Inflammatory macrophage treated with lipopolysaccharide for 4 hours (primary cell): ENCODE results near the gene NT5DC1.

ENCODE experiments used
- DNase-seq: peaks from one replicate; pipeline ENCODE4 v3.0.0-alpha.2; 2020

NT5DC1 gene

GRCh38 chr6:116200619-116201249 lies 100.1 kb downstream of the NT5DC1 start:
- no peak for DNase-seq

DNA sequence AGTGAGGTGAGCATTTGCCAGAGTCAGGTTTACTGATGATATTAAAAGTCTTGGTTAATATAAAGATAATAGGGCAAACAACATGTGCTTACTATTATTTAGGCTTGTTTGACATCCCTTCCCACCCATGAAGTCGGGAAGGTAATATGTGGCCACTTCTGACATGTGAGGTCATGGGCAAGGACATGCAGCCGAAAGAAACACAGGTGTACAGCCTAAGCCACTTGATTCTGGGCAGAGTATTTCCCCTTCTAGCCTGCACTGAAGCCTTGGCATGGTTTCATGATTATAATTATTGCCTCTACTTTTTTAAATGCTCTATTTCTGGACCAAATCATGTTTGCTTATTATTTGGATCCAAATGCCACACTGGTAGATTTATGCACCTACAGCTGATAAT lies 100.9 kb downstream of the NT5DC1 start:
- DNase-seq: no peak

- no peak for DNase-seq
Observed at GRCh38 chr6:116205281-116205680, 104.6 kb downstream of the NT5DC1 start.

- DNase-seq: peak; percentile 42
Observed at GRCh38 chr6:116206231-116206903, 105.7 kb downstream of the NT5DC1 start.

DNA sequence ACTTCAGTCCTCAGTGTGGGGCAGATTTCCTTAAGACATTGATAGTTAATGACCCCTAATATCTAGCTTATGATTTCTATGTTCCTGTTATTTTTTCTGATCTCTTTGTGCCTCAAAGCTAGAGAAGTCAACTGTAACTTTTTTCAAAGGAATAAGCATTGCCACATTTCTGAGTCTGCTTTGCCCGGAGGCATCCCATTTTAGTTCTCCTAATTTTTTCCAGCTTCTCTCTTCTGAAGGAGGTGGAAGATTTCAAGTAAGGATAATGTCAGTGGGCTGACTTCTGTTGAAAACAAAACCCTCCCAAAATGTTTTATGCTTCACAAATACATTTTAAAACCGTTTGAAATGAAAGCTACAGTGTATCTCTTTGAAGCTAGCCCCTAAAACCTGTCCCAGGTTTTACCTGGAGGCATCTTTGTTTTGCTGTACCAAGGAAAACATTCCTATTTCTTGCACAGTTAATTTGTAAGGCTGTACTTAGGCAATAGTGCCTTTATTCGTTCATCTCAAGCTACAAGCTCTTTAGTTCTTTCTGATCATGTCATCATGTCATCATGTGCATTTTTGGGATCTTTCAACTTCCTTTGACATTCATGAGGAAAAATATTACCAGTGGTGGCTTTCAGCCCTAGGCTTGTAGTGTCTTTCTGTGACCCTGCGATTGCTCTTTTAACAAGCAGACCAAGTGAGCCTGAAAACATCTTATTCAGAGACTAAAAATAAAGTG lies 107.6 kb downstream of the NT5DC1 start:
- DNase-seq: no peak

DNA sequence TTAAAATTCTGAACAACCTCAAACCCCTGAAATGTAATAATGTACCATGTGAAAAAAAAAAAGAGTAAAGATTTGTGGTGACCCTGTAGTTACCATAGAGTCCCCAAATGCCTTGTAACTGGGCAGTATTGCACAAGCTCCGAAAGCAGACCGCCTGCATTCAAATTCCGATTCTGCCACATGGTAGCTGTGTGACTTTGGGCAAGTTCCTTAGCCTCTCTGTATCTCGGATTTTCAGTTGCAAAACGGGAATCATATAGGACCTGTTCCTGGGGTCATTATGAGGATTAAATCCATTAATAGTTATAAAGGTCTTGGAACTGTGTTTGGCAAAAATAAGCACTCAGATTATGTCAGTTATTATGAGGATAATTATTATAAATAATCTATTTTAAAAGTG lies 109.7 kb downstream of the NT5DC1 start:
- no peak for DNase-seq

DNA sequence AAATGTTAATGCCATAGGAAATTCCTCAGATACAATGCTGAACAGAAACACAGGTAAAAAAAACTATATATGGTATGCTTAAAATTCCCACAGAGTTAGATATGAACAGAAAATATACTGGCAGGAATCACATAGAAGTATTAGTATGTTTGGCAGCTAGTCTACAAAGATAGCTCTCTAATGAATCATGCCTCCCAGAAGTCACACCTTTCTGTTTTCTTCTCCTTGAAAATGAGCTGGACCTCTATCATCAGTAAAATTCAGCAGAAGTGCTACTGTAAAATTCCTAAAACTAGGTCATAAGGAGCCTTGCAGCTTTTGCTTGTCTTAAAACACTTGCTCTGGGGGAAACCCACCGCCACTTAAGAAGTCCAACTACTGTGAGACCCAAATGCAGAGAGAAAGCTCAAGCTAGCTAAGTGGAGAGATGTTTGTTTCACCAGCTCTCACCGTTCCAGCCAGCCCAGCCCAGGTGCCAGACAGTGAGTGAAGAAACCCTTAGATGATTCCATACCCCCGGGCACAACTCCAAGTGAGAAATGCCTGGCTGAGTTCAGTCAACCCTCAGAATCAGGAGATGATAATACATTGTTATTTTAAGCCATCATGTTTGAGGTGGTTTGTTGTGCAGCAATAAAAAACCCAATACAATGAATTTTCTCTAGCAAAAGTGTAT lies 110.2 kb downstream of the NT5DC1 start:
- no peak for DNase-seq

GRCh38 chr6:116214681-116215080 lies 114.0 kb downstream of the NT5DC1 start:
- no peak for DNase-seq

DNA sequence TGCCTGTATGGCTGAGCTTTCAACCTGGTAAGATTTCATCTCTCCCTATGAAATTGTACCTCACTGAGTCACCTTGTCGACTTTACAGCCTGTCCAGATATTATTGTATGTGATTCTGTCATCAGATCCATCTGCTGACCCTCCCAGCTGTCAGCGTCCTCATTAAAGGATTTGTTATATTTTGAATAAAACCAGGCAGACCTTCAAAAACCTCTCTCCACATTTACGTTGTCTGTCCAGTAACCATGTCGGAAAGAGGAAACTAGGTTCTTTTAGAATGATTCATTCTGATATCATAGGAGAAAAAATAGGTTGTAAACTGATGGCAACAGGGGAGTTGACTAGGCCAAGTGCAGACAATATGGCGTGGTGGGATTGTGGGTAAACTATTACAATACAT lies 114.8 kb downstream of the NT5DC1 start:
- DNase-seq: no peak

DNA sequence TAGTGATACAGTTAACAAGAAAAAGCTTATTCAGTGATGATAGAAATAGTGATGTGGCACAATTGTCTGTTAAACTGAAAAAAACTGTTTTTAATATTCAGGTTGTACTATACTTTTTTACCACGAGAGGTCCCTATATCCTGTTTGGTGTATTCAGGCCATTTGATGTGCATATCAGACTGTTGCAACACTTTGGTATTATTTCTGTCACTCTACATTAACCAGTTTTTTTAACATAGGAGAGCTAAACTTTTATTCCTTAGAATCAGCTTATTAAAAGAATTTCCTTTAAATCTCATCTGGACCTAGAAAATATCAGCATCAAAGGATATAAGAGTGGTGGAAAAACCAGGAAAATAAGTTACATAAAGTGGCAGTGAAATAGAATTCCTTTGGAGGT lies 116.4 kb downstream of the NT5DC1 start:
- peak; percentile 66 for DNase-seq

DNA sequence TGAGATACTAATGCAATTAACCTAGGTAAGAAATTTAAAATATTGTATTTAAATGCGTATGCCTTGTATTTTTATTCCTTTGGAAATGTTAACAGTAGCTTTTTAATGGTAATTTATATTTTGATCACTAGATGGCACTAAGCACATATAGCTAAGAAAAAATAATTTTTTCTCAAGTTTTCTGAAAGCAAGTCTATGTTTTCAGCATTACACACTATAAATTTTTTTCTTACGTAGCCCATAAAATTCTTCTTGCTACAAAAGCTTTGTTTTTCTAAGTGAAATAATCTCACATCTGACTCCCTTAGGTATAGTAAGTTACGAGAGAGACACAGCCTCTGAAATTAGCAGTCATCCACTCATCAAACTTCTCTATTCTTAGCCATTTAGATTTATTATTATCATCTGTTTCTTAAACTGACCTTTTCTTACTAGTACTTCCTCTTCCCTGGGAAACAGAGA lies 117.5 kb downstream of the NT5DC1 start:
- peak; percentile 31 for DNase-seq

DNA sequence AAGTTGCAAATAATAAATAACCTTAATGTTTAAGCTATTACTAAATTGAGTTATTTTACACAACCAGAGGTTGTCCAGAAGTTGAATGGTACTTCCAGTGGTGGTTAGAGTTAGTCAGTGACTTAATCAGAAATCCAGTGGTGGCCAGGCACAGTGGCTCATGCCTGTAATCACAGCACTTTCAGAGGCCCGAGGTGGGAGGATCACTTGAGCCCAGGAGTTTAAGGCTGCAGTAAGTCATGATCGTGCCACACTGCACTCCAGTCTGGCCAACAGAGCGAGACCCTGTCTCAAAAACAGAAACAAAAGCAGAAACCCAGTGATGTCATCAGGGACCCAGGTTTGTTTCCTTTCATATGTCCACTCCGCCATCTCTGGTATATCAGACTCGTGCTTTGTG lies 118.2 kb downstream of the NT5DC1 start:
- DNase-seq: no peak

DNA sequence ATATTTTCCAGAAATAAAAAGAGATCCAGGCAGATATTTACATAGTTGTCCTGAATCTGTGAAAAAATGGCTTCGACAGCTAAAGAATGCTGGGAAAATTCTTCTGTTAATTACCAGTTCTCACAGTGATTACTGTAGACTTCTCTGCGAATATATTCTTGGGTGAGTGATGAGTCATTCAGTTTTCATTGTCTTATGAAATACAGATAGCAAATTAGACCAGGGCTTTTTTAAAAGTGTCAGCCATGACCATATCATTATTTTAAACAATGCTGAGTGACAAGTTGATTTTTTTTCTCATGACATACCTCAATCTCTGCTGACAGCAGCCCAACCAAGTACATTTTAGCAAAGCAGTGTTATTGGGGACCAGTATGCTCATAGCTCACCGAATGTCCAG lies 120.4 kb downstream of the NT5DC1 start:
- no peak for DNase-seq

DNA sequence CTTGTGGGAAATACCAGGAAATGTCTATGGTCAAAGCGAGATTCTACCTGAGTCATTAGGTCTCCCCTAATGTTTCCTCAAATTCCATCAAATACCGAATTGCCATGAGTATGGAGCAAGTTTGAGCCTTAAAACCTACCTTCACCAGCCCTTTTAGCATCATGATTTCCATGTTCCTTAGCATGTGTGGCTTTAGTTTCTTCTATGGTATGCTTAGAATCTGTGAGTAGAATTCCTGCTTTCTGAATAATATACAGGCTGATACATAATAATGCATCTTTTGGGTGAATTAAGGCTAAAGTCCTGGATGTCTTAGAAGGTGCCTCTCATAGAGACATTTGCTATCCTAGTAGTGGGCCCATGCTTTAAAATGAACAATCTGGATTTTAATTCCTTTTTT lies 121.3 kb downstream of the NT5DC1 start:
- DNase-seq: no peak

DNA sequence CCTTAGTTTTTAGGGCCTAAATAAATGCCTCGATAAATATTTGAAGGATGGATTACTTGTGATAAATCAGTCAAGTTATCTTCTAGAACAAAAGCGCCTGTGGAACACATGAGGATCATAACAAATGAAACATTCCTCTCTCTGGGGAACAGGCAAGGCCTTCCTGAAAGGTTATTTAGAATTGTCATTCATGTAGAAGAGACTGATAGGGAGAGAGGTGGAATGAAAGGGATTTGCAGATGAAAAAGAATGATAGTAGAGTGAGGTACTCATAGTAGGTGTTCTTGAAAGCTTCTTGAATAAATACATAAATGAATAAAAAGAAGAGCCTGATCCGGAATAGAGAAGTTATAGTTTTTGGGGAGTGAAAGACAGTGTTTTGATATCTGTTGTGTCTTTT lies 122.7 kb downstream of the NT5DC1 start:
- DNase-seq: no peak

DNA sequence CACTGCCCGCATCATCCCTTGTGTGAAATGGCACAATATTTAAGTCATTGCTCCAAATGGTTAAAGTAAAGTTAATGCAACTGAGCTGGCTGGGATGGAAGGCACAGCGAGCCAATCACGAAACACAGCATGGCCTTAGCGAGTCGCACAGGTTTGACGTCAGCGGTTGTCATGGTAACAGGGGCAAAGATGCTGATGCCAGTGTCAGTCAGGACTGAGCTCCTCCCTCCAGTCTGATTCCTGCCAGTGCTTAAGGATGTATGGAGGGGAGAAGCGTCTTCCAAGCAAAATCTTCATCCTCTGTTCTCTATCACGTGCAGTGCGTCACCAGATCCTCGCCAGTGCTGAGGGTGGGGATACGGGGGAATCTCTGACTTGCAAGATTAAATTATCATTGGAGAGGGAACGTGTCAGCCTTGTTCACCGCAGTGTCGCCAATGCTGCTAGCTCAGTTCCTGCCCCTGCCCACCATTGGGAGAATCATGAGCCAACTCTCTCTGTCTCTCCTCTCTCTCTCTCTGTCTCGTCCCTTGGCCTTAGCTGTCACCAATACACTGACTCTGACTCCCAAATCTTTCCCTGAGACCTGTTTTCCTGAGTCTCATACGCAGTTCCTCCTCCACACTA lies 128.7 kb downstream of the NT5DC1 start:
- no peak for DNase-seq

DNA sequence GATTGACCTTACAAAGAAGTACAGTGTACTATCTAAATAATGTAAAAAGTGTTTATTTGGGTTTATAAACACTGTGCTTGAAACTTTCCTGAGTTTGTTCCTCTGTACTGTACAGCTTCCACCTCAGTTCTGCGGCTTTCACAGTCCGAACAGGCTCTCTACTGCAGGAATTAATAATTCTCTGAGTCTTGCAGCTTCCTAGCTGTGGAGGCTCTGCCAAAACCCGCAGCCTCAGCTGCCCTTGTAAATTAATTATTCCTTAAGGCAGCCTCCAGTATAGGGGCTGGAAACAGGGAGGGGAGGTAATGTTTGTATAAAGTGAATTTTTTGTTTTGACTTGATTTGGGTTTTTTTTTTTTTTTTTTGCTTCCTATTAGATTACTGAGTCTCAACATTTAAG lies 134.0 kb downstream of the NT5DC1 start:
- DNase-seq: no peak

DNA sequence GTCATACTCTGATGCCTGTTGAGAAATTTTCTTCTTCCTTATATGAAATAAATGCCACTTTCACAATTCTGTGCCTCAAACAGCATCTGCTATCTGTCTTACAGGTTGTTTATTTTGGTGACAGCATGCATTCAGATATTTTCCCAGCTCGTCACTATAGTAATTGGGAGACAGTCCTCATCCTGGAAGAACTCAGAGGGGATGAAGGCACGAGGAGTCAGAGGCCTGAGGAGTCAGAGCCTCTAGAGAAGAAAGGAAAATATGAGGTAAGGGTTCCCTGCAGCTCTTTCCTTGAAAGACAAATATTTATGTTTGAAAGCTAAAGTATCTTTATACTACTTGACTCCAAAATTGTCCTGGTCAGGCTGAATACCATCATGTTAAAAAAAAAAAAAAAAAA lies 137.4 kb downstream of the NT5DC1 start:
- no peak for DNase-seq

DNA sequence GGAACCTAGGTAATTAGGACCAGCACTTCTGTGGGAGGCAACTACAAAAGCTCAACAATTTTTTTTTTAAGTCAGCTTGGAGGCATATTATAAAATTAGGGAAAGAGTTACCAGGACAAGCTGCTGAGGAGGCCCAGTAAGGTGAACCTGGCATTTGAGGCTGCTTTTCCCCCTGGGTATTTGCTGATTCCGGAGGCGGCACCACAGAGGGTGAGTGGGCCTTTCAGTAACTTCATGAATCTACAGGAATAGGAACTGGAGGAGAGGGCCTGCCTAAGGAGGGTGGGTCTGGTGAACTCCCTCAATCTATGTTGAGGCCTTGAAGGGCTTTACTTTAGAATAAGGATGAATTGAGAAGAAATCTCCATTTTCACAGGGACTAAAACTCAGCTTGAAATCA lies 138.6 kb downstream of the NT5DC1 start:
- DNase-seq: no peak

GRCh38 chr6:116239856-116240255 lies 139.2 kb downstream of the NT5DC1 start:
- DNase-seq: no peak

GRCh38 chr6:116244284-116244683 lies 143.6 kb downstream of the NT5DC1 start:
- no peak for DNase-seq

- DNase-seq: no peak
Observed at GRCh38 chr6:116246089-116246488, 145.4 kb downstream of the NT5DC1 start.

DNA sequence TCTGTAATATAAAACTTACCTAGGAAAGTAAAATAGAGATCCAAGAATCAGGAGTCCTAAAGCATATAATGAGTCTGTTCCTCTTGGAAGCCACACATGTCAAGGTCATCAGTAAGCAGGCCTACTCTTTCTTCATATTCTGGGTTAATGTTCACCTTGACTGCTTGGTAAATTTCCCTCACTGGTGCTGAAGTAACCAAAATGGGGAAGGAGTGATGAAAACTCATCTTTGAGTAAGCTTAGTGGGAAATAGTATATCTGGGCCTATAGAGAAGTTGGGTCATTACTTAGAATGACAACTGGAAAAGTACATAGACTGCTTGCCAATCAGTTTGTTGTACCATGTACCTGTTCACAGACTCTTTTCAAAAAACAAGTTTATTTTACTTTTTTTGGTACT lies 146.6 kb downstream of the NT5DC1 start:
- DNase-seq: peak; percentile 16
